GM18502 (cell line): ENCODE data around the gene WDFY1.
A peak's percentile ranks its signal among the peaks of the same experiment; 100 is the strongest.
"Not testable (repeated sequence)": the region's sequence is repeated elsewhere in the genome, so short reads cannot be mapped to it uniquely, and the experiment has no call there.

Source experiments
- ATAC-seq: cut with Tn5 transposase; IDR thresholded peaks from one replicate; pipeline ENCODE4 v1.9.1; 2021; ENCODE audit warnings: mild to moderate bottlenecking; ENCODE audit not compliant: unreplicated experiment, poor library complexity

WDFY1 gene

GRCh38 chr2:223900531-223900930 is 44.6 kb downstream of the WDFY1 start:
- ATAC-seq = no peak

GRCh38 chr2:223900066-223900465 is 45.1 kb downstream of the WDFY1 start:
- ATAC-seq = no peak

GRCh38 chr2:223897669-223898330 is 47.3 kb downstream of the WDFY1 start:
- no peak for ATAC-seq

GRCh38 chr2:223896833-223897311 is 48.3 kb downstream of the WDFY1 start:
- peak; percentile 72 for ATAC-seq

- ATAC-seq = no peak
Measured at GRCh38 chr2:223894968-223895367, 50.2 kb downstream of the WDFY1 start.

- no peak for ATAC-seq
Measured at GRCh38 chr2:223894009-223894408, 51.1 kb downstream of the WDFY1 start.

- ATAC-seq = no peak
Measured at GRCh38 chr2:223890721-223891120, 54.4 kb downstream of the WDFY1 start.

GRCh38 chr2:223889229-223889628 is 55.9 kb downstream of the WDFY1 start:
- no peak for ATAC-seq

- ATAC-seq = no peak
Measured at GRCh38 chr2:223888251-223888650, 56.9 kb downstream of the WDFY1 start.

- ATAC-seq = no peak
Measured at GRCh38 chr2:223887127-223887526, 58.0 kb downstream of the WDFY1 start.

- ATAC-seq = no peak
Measured at GRCh38 chr2:223886726-223887125, 58.4 kb downstream of the WDFY1 start.

GRCh38 chr2:223884399-223884798 is 60.7 kb downstream of the WDFY1 start:
- ATAC-seq = peak; percentile 87

GRCh38 chr2:223882715-223883114 is 62.4 kb downstream of the WDFY1 start:
- ATAC-seq = no peak

GRCh38 chr2:223880796-223881195 is 64.3 kb downstream of the WDFY1 start:
- ATAC-seq = no peak

- ATAC-seq = no peak
Measured at GRCh38 chr2:223877721-223878410, 67.3 kb downstream of the WDFY1 start.

- ATAC-seq = no peak
Measured at GRCh38 chr2:223873672-223874071, 71.5 kb downstream of the WDFY1 start.

GRCh38 chr2:223872772-223873171 is 72.4 kb downstream of the WDFY1 start:
- ATAC-seq = not testable (repeated sequence)

GRCh38 chr2:223871661-223872060 is 73.5 kb downstream of the WDFY1 start:
- not testable (repeated sequence) for ATAC-seq

GRCh38 chr2:223870840-223871611 is 74.1 kb downstream of the WDFY1 start:
- no peak for ATAC-seq

GRCh38 chr2:223868005-223868404 is 77.1 kb downstream of the WDFY1 start:
- peak; percentile 48 for ATAC-seq

GRCh38 chr2:223865907-223866508 is 79.1 kb downstream of the WDFY1 start:
- ATAC-seq = no peak
